D721Med (cell line): ENCODE measurements around the gene TMEM108.
A peak's percentile ranks its signal among the peaks of the same experiment; 100 is the strongest.

Experiments
- DNase-seq: peaks from one replicate; pipeline ENCODE4 v3.0.0; 2011; ENCODE audit warnings: low spot score; ENCODE audit not compliant: insufficient read length
- FAIRE-seq: peaks from 2 replicates; lab custom pipeline; 2011; peaks lifted over from hg19 to GRCh38; lab: Jason Lieb, UNC
- CTCF ChIP-seq: IDR thresholded peaks from 2 replicates; pipeline ENCODE4 v1.5.1; 2012; ENCODE audit warnings: mild to moderate bottlenecking, control low read depth; ENCODE audit not compliant: insufficient read depth; ENCODE audit errors: missing control alignments

The TMEM108 gene

GRCh38 chr3:133362539-133362938, 324.3 kb downstream of the TMEM108 start:
- FAIRE-seq = peak; percentile 95
- TF ChIP-seq CTCF = no peak
- DNase-seq = no peak

DNA sequence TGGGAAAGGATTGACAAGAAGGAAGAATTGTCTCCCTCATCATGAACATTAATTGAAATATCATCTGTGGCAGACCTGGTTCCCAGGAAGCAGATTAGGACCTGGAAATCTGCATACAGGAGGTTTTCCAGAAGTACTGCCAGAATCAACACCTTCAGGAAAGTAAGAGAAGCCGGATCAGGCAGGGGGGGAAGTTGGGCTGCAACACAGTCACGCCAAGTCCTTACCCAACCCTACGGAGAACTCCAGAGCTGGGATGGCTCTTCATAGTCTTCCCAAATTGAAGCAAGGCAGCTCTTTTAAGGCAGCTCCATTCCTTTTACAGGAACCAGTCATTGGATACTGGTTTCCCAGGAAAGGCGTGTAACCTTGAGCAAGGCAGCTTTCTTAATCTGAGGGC, 326.5 kb downstream of the TMEM108 start:
- no peak for FAIRE-seq
- DNase-seq = no peak
- TF ChIP-seq CTCF = no peak

DNA sequence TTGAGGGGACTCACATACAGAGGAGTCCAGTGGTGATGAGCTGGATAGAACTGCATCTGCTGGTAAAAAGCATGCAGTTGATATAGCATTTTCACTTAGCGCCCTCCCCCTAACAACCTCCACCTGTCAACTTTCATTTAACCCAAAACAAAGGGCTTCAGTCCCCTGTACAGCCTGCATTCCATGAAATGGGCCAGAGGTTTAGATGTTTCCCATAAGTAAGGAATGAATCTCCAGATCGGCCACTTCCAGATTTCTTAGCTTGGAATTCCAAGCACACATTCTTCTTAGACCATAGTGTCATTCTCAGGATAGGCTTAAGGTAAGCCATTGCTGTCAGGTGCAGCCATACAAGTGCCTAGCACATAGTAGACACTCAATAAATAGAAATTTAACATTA, 328.7 kb downstream of the TMEM108 start:
- TF ChIP-seq CTCF = no peak
- FAIRE-seq = no peak
- no peak for DNase-seq

DNA sequence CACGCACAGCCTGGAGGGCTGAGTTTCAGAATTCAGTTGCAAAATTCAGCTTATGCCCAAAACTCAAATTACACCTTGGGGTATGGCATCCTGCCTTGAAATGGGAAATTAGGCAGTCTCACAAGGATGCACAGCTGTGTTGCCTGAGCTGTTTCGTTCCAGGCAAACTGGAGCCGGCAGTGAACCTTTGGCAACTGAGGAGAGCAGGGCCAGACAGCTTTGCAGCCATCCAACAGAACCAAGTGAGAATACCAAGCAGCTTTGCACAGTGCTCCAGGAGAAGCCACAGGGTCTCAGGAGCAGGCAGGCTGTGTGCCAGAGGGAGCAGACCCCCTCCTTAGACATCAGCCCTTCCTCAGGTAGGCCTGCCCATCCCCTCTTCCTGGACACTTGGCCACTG, 329.2 kb downstream of the TMEM108 start:
- no peak for DNase-seq
- no peak for TF ChIP-seq CTCF
- no peak for FAIRE-seq

DNA sequence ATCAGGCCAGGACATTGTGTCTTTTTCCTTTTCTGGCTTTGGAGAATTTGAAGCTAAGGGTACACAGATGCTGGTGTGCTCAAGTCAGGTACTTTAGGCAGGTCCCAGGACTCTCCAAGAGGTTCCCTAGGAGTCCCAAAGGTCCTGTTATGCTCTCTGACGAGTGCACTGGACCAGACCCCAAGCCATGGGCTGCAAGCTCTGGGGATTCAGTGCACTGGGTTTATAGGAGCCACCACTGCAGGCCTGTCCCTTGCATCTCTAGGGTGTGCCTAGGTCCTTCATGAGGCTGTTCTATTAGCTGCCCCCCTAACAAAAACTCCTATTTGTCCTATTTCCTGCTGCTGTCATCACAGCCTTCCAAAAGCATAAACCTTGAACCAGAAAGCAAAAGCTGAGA, 329.8 kb downstream of the TMEM108 start:
- DNase-seq (no peak), FAIRE-seq (no peak)
- no peak for TF ChIP-seq CTCF

- FAIRE-seq = peak; percentile 11
- no peak for DNase-seq
- no peak for TF ChIP-seq CTCF
Observed at GRCh38 chr3:133368371-133369067, 330.3 kb downstream of the TMEM108 start.

GRCh38 chr3:133369068-133369440, 330.9 kb downstream of the TMEM108 start:
- FAIRE-seq (no peak), DNase-seq (no peak)
- TF ChIP-seq CTCF = no peak
